ENCODE data around the gene PNPLA5.

The PNPLA5 gene

GRCh38 chr22:43925433-43926348 lies 33.9 kb upstream of the PNPLA5 start:
- CTCF ChIA-PET = no interaction called here
- peak overlapping the region; percentile 86 for H3K27ac ChIP-seq
- TF ChIP-seq CTCF (conservative IDR thresholded peaks at IDR 0.05; ENCODE audit: low read depth) = no peak
- POLR2A ChIA-PET (ENCODE audit: low non-redundant PET) = no interaction called here
- peak; percentile 59 for DNase-seq (ENCODE audit: low spot score)

- no peak for DNase-seq (ENCODE audit: low spot score)
- ChIA-PET CTCF (no interaction called here), POLR2A (ENCODE audit: low non-redundant PET) (no interaction called here)
- TF ChIP-seq CTCF (conservative IDR thresholded peaks at IDR 0.05; ENCODE audit: low read depth) = no peak
- H3K27ac ChIP-seq = peak overlapping the region; percentile 86
These were observed 33.1 kb upstream of the PNPLA5 start for GRCh38 chr22:43924877-43925276.

- POLR2A ChIA-PET (ENCODE audit: low non-redundant PET) = no interaction called here
These were observed 32.0 kb upstream of the PNPLA5 start, which contains the start of gene PNPLA3 for GRCh38 chr22:43923631-43924464. Gene PNPLA3, plus strand, starts transcription at chr22:43923805. Its CDS starts 107 bp downstream, at chr22:43923912.

GRCh38 chr22:43923191-43923590 lies 31.4 kb upstream of the PNPLA5 start:
- ChIA-PET POLR2A (ENCODE audit: low non-redundant PET) (no interaction called here), CTCF (no interaction called here)
- no peak for TF ChIP-seq CTCF (conservative IDR thresholded peaks at IDR 0.05; ENCODE audit: low read depth)
- no peak for DNase-seq (ENCODE audit: low spot score)
- peak overlapping the region; percentile 86 for H3K27ac ChIP-seq

More at GRCh38 chr22:43923631-43924464, 32.0 kb upstream of the PNPLA5 start, which contains the start of gene PNPLA3:
- peak within 1 kb of the TSS; percentile 86 for H3K27ac ChIP-seq
- DNase-seq (ENCODE audit: low spot score) = peak; percentile 85
- CTCF ChIA-PET = interaction anchor here (0.6 kb wide), 1 partner anchor 774 kb away, joined by 3 read pairs; no protein-coding TSS in a partner anchor
- no peak for TF ChIP-seq CTCF (conservative IDR thresholded peaks at IDR 0.05; ENCODE audit: low read depth)

- TF ChIP-seq CTCF (conservative IDR thresholded peaks at IDR 0.05; ENCODE audit: low read depth) = no peak
- H3K27ac ChIP-seq = peak overlapping the region; percentile 6; the same call in 1 of the 2 replicates
- ChIA-PET CTCF (no interaction called here), POLR2A (ENCODE audit: low non-redundant PET) (no interaction called here)
- DNase-seq (ENCODE audit: low spot score) = no peak
These were observed 30.3 kb upstream of the PNPLA5 start for GRCh38 chr22:43922123-43922522.

- DNase-seq (ENCODE audit: low spot score) = no peak
- POLR2A ChIA-PET (ENCODE audit: low non-redundant PET) = no interaction called here
- no peak for TF ChIP-seq CTCF (conservative IDR thresholded peaks at IDR 0.05; ENCODE audit: low read depth)
- peak overlapping the region; percentile 6; the same call in 1 of the 2 replicates for H3K27ac ChIP-seq
- CTCF ChIA-PET = no interaction called here
These were observed 29.6 kb upstream of the PNPLA5 start for GRCh38 chr22:43921370-43921769.
